NOMO-1 treated with dmso at 0.1 percent for 144 hours (cell line): ENCODE data around the gene GNAO1.

Source experiments
- DNase-seq: peaks from one replicate; lab custom pipeline; 2025; ENCODE audit not compliant: unreplicated experiment; lab: John Stamatoyannopoulos, UW

Gene GNAO1

GRCh38 chr16:56191156-56191815 lies at the start of gene GNAO1:
Gene GNAO1 (plus strand): TSS chr16:56191489. CDS start chr16:56192236, 747 bp downstream.
- DNase-seq: no peak

GRCh38 chr16:56143666-56144065 lies 47.6 kb upstream of the GNAO1 start:
- DNase-seq: no peak

GRCh38 chr16:56145369-56145768 lies 45.9 kb upstream of the GNAO1 start:
- DNase-seq: no peak

GRCh38 chr16:56151621-56152020 lies 39.7 kb upstream of the GNAO1 start:
- DNase-seq: no peak

- DNase-seq: no peak
Observed at GRCh38 chr16:56161658-56162057, 29.6 kb upstream of the GNAO1 start.

GRCh38 chr16:56163089-56163488 lies 28.2 kb upstream of the GNAO1 start:
- DNase-seq: no peak

- DNase-seq: no peak
Observed at GRCh38 chr16:56163938-56164337, 27.4 kb upstream of the GNAO1 start.

- no peak for DNase-seq
Observed at GRCh38 chr16:56164636-56165035, 26.7 kb upstream of the GNAO1 start.

GRCh38 chr16:56174411-56174810 lies 16.9 kb upstream of the GNAO1 start:
- DNase-seq: no peak

GRCh38 chr16:56181401-56181800 lies 9.9 kb upstream of the GNAO1 start:
- DNase-seq: no peak

GRCh38 chr16:56183266-56183665 lies 8.0 kb upstream of the GNAO1 start:
- DNase-seq: no peak

GRCh38 chr16:56190048-56190676 lies 1.1 kb upstream of the GNAO1 start:
- no peak for DNase-seq

- no peak for DNase-seq
Observed at GRCh38 chr16:56190677-56191155, 573 bp upstream of the GNAO1 start.

GRCh38 chr16:56191835-56192634 lies 746 bp downstream of the GNAO1 start:
- DNase-seq: no peak

- no peak for DNase-seq
Observed at GRCh38 chr16:56192635-56192945, 1.3 kb downstream of the GNAO1 start.

GRCh38 chr16:56192986-56193945 lies 2.0 kb downstream of the GNAO1 start:
- no peak for DNase-seq

GRCh38 chr16:56193951-56194726 lies 2.9 kb downstream of the GNAO1 start:
- no peak for DNase-seq

- no peak for DNase-seq
Observed at GRCh38 chr16:56195151-56195550, 3.9 kb downstream of the GNAO1 start.

GRCh38 chr16:56196381-56196780 lies 5.1 kb downstream of the GNAO1 start:
- DNase-seq: no peak
